Lung (tissue), 12 donors: Measurements from ENCODE around the gene COG5. TPM values are rescaled to one million over a fixed set of nuclear protein-coding genes. Genes with fewer than 3 reads are reported as not detected.

ENCODE experiments used
- ATAC-seq: fragments of 200-7000 bp; cut with Tn5 transposase; one replicate; pipeline ENCODE4 v1.9.1; 2020; ENCODE audit warnings: moderate number of reproducible peaks; ENCODE audit not compliant: insufficient read depth, low FRiP score
- DNase-seq, 3 donors: peaks; one replicate each; pipeline ENCODE4 v3.0.0-alpha.2; 2013 to 2017
- H3K27ac ChIP-seq, 2 donors: one replicate each; pipeline ENCODE4 v1.5.1; 2013; ENCODE audit warnings: mild to moderate bottlenecking in 2 of 2, moderate library complexity in 2 of 2, control low read depth in 1 of 2, inconsistent platforms in 1 of 2, low read depth in 1 of 2, low read length in 1 of 2
- H3K27me3 ChIP-seq, 3 donors: one replicate each; pipeline ENCODE4 v1.5.1; 2013; ENCODE audit warnings: low read length in 2 of 3; ENCODE audit not compliant: control insufficient read depth in 3 of 3, insufficient read depth in 3 of 3
- H3K36me3 ChIP-seq, 4 donors: one replicate each; pipeline ENCODE4 v1.5.1; 2013; ENCODE audit warnings: low read length in 4 of 4, mild to moderate bottlenecking in 1 of 4, moderate library complexity in 1 of 4; ENCODE audit not compliant: control insufficient read depth in 4 of 4, insufficient read depth in 4 of 4
- H3K4me1 ChIP-seq, 5 donors: one replicate each; pipeline ENCODE4 v1.5.1; 2013; ENCODE audit warnings: low read length in 5 of 5, mild to moderate bottlenecking in 2 of 5, moderate library complexity in 1 of 5; ENCODE audit not compliant: control insufficient read depth in 5 of 5, insufficient read depth in 5 of 5
- H3K4me3 ChIP-seq: one replicate; pipeline ENCODE4 v1.5.1; 2013; ENCODE audit warnings: mild to moderate bottlenecking, control low read depth, moderate library complexity
- H3K9ac ChIP-seq, 2 donors: one replicate each; pipeline ENCODE4 v1.5.1; 2013; ENCODE audit warnings: low read length in 2 of 2, control low read depth in 1 of 2; ENCODE audit not compliant: insufficient read depth in 1 of 2
- H3K9me3 ChIP-seq, 4 donors: one replicate each; pipeline ENCODE4 v1.5.1; 2013; ENCODE audit warnings: low read length in 3 of 4, mild to moderate bottlenecking in 1 of 4, moderate library complexity in 1 of 4; ENCODE audit not compliant: control insufficient read depth in 4 of 4, insufficient read depth in 3 of 4
- CTCF ChIP-seq: IDR thresholded peaks from 2 replicates; pipeline ENCODE4 v1.5.1; 2012; ENCODE audit warnings: mild to moderate bottlenecking; ENCODE audit errors: control extremely low read depth, extremely low read depth
- WGBS, 2 donors: extraction: QIAGEN DNeasy Blood & Tissue Kit; methylation state at CpG; one replicate each; pipeline ENCODE4 v1.1.7; 2013; 5-methylcytosine and 5-hydroxymethylcytosine counted together
- polyA plus RNA-seq, 2 donors: library from polyadenylated mRNA; stranded (reverse); fragments of 200-250 nt; gene quantifications; one replicate each; pipeline ENCODE4 v1.2.1, GENCODE V29; 2013
- total RNA-seq, 2 donors: library from RNA; depleted of rRNA in 1 of 2; stranded (reverse); fragments of >200 nt in 1 of 2; gene quantifications; one replicate each; pipeline ENCODE4 v1.2.1, GENCODE V29; 2014 to 2021
- donor health status: control.
- donor health status: control.
- donor health status: Bipolar disorder and iron deficiency.
- donor health status: healthy.
- donor health status: DM: yes; HTN: yes; CAD: no.

The COG5 gene
- total and polyA plus RNA-seq, 4 donors, result 5.6 to 101 (median 27.2) TPM

DNA sequence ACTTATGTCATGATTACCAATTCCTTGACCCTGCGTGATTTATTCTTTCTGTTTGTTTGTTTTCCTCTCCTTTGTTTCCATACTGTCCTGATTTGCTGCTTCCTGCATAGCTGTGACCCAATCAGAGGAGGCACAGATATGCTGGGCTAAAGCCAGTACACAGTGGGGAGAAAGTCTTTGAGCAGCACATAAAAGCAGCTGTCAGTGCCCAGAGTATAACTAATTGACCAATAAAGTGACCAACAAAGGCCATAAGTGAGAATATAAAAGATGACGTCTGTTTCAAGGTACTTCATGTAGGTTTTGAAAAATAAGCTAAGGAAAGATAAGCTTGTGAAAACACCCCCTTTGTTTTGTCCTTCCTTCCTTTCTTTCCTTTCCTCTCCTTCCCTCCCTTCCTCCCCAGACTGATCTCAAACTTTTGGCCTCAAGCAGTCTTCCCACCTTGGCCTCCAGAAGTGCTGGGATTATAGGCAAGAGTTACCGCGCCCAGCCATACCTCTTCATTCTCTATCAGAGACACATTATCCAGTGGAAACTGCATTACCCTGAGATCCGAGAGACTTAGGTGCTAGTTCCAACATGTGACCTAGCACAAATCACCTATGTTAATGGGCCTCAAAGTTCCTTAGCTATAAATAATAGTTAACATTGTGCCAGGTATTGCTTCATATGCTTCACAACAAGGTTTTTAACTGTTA, 33.3 kb upstream of the COG5 start:
- Histone ChIP-seq H3K4me1 (peaks cover 0 to 18% (median 0%) of the 10 kb centered on the region in 5 donors), H3K9me3 (no peaks in the 10 kb centered on the region), H3K9ac (no peak overlapping the region), H3K36me3 (peaks cover 4 to 16% (median 9%) of the 10 kb centered on the region in 4 donors), H3K27ac (no peak overlapping the region), H3K4me3 (no peak overlapping the region), H3K27me3 (no peaks in the 10 kb centered on the region)
- WGBS, 2 donors, result 82 to 88% methylated on average over 5 of the region's 5 CpGs
- no peak for ATAC-seq
- TF ChIP-seq CTCF, result no peak
- DNase-seq, result peak in 1 of 3 donors; percentile 10

GRCh38 chr7:107594961-107595737, 31.4 kb upstream of the COG5 start:
- DNase-seq (peak in 1 of 3 donors; percentile 15), ATAC-seq (peak; percentile 58)
- no peak overlapping the region for H3K9ac ChIP-seq
- no peak overlapping the region for H3K4me3 ChIP-seq
- no peaks in the 10 kb centered on the region for H3K27me3 ChIP-seq
- WGBS, 2 donors, result 62 to 75% methylated on average over 4 of the region's 4 CpGs
- peak overlapping the region; percentile 5 to 80 for H3K27ac ChIP-seq
- TF ChIP-seq CTCF, result no peak
- H3K36me3 ChIP-seq, result peaks cover 3 to 13% (median 7%) of the 10 kb centered on the region in 4 donors
- no peaks in the 10 kb centered on the region for H3K9me3 ChIP-seq
- peaks cover 0 to 21% (median 0%) of the 10 kb centered on the region in 5 donors for H3K4me1 ChIP-seq

- Histone ChIP-seq H3K27me3 (no peaks in the 10 kb centered on the region), H3K4me1 (peaks cover 0 to 24% (median 0%) of the 10 kb centered on the region in 5 donors), H3K36me3 (peaks cover 4 to 13% (median 10%) of the 10 kb centered on the region in 4 donors), H3K4me3 (no peak overlapping the region), H3K9ac (no peak overlapping the region), H3K27ac (no peak overlapping the region), H3K9me3 (no peaks in the 10 kb centered on the region)
- WGBS, 2 donors, result 44 to 86% methylated on average over 1 of the region's 1 CpG
- no peak for TF ChIP-seq CTCF
- no peak for ATAC-seq
- no peak for DNase-seq
Observed at GRCh38 chr7:107593025-107593410, 29.3 kb upstream of the COG5 start.
